ENCODE measurements around the gene SPATS2L.

Gene SPATS2L

DNA sequence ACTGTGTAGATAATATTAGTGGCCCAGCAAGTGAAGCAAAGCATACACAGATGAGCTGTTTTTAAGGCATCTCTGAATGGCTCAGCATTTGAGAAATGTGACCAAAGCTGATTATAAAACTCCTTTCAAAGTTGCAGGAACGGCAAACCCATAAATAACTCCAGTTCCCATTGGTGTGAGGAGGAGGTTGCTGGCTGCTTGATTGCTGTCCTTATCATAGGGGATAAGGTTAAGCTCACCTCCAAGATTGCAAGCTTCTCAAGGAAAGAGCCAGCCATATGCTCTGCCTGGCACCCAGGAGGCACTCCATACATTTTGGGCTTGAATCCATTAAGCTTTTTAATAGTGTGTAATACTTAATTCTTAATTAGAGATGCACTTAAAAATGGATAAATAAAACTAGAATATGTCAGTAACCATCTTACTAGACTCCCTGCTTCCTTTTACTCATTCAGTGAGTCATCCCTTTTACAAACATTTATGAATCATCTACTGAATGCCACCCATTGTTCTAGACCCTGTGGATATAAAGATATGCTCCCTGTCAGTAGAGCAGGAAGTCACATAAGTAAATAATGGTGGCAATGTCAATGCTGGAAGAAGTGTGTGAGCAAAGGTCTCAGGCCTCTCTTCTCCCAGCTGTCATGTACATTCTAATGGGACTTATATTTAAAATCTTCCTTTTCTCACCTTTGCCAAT is 99.3 kb downstream of the SPATS2L start:
- no peak overlapping the region for H3K4me3 ChIP-seq (ENCODE audit: control insufficient read depth, low read depth, low read length)
- TF ChIP-seq, protein P1, sequence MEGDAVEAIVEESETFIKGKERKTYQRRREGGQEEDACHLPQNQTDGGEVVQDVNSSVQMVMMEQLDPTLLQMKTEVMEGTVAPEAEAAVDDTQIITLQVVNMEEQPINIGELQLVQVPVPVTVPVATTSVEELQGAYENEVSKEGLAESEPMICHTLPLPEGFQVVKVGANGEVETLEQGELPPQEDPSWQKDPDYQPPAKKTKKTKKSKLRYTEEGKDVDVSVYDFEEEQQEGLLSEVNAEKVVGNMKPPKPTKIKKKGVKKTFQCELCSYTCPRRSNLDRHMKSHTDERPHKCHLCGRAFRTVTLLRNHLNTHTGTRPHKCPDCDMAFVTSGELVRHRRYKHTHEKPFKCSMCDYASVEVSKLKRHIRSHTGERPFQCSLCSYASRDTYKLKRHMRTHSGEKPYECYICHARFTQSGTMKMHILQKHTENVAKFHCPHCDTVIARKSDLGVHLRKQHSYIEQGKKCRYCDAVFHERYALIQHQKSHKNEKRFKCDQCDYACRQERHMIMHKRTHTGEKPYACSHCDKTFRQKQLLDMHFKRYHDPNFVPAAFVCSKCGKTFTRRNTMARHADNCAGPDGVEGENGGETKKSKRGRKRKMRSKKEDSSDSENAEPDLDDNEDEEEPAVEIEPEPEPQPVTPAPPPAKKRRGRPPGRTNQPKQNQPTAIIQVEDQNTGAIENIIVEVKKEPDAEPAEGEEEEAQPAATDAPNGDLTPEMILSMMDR (IDR thresholded peaks at IDR 0.05; ENCODE audit: control insufficient read depth, insufficient read depth, low read depth, low read length, missing control alignments): no peak
- peak; percentile 61 for DNase-seq (ENCODE audit: low read depth)

DNA sequence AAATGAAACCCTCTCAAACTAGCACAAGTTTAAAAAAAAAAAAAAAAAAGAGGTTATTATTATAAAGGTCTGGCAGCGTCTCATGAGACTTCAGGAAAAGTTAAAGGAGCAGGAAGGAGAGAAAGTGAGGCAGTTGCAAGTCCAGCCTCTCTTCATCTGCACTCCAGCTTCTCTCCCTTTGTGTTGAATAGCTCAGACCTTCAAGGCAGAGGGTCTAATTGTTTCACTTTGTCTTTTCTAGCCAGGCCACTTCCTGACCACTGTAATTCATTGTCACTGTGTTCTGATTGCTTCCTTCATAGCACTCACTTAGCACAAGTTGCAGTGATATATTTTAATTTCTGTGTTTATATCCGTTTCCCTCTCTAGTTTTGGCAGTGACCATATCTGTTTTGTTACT is 99.9 kb downstream of the SPATS2L start:
- DNase-seq (ENCODE audit: low read depth): no peak
- TF ChIP-seq, protein P1 (IDR thresholded peaks at IDR 0.05; ENCODE audit: control insufficient read depth, insufficient read depth, low read depth, low read length, missing control alignments): no peak
- no peak overlapping the region for H3K4me3 ChIP-seq (ENCODE audit: control insufficient read depth, low read depth, low read length)

DNA sequence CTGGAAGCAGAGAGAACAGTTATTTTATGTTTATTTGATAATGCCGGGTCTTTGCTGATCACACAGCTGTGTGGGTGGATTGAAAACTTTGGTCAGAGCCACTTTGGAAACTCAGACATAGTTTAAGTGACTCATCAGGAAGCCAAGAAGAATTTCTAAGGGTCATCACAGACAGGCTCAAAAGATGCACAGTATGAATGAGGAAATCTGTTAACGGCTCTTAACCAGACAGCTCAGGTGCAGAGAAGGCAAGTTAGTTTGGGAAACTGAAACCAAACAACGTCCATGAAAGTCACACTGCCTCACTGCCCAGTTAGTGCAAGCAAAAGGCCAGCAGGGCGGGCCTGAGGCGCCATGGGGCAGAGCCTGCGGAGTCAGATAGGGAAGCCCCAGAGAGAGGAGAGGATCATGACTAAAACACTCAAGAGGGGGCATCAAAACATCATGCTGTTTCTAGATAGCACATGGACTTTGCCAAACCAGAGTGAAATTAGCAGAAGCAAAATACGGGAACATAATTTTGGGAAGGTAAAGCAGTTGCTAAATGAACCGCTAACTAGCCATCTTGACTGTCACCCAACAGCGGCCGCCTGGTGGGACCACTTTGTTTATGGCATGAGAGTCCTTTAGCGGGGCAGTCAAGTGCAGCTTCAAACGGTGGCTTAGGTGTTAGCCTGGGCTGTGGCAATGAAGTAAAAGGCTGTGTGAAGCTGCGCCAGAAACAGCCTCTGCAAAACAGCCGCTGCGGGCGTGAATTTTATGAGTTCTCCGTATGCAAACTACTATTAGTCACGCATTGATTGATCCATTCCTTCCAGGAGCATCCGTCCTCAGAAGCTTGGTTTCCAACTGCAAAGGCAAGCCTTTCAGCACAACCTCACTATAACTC is 102.2 kb downstream of the SPATS2L start:
- TF ChIP-seq, protein P1 (IDR thresholded peaks at IDR 0.05; ENCODE audit: control insufficient read depth, insufficient read depth, low read depth, low read length, missing control alignments): no peak
- DNase-seq (ENCODE audit: low read depth): peak; percentile 49
- peak overlapping the region; percentile 3 for H3K4me3 ChIP-seq (ENCODE audit: control insufficient read depth, low read depth, low read length)

DNA sequence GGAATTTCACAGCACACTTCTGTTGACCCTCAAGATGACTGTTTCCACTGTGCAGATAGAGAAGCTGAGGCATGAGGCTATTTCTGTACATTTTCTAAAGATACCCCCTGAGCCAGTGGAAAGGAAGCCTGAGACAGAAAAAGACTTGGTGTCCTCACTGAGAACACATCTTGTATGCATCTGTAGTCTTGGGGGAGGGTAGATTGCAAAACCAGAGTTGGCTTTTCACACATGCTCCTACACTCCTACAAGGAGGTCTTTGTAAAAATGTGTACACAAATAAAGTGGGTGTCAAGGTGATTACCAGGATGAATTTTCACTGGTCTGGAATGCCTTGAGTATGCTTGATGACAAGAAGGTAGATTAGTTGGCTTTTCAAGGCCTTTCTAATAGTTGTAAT is 105.3 kb downstream of the SPATS2L start:
- DNase-seq (ENCODE audit: low read depth): no peak
- no peak overlapping the region for H3K4me3 ChIP-seq (ENCODE audit: control insufficient read depth, low read depth, low read length)
- TF ChIP-seq, protein P1 (IDR thresholded peaks at IDR 0.05; ENCODE audit: control insufficient read depth, insufficient read depth, low read depth, low read length, missing control alignments): no peak

DNA sequence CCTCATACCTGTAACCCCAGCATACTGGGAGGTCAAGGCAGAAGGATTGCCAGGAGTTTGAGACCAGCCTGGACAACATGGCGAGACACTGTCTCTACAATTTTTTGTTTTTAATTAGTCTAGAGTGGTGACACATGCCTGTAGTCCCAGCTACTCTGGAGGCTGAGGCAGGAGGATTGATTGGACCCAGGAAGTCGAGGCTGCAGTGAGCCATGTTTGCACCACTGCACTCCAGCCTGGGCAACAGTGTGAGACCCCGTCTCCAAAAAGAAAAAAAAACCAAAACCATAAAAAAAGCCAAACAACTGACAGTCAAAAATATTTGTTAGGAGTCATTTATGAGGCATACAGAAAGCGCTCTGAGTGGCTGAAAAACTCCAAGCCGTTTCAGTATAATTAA is 107.9 kb downstream of the SPATS2L start:
- DNase-seq (ENCODE audit: low read depth): no peak
- TF ChIP-seq, protein P1 (IDR thresholded peaks at IDR 0.05; ENCODE audit: control insufficient read depth, insufficient read depth, low read depth, low read length, missing control alignments): no peak
- H3K4me3 ChIP-seq (ENCODE audit: control insufficient read depth, low read depth, low read length): no peak overlapping the region

DNA sequence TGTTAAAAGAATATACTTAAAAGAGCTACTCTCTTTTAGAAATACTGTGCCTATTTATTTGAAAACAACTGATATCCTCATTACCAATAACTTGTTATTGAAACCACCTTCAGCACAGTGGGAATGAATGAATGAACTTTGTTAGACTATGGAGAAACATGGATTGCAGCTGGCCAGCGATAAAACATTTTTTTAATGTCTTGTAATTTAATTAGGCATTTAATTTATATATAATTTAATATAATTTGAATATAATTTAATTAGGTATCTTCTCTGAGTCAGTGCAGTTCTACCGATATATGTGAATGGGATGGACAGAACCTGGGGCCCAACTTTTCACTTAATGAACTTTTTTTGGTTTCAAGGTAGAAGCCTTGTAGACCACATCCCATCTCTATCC is 109.0 kb downstream of the SPATS2L start:
- TF ChIP-seq, protein P1 (IDR thresholded peaks at IDR 0.05; ENCODE audit: control insufficient read depth, insufficient read depth, low read depth, low read length, missing control alignments): no peak
- H3K4me3 ChIP-seq (ENCODE audit: control insufficient read depth, low read depth, low read length): no peak overlapping the region
- no peak for DNase-seq (ENCODE audit: low read depth)
